Mammary epithelial cell (primary cell): Measurements from ENCODE around the gene DOK6.

Experiments used
- EZH2 ChIP-seq: IDR thresholded peaks from 2 replicates; pipeline ENCODE4 v1.6.1; 2012; ENCODE audit warnings: low read length, inconsistent platforms, borderline replicate concordance
- TF ChIP-seq, protein P1 (sequence below), 2 donors: IDR thresholded peaks in 1 of 2; conservative IDR thresholded peaks in 1 of 2; 2 replicates each; pipeline ENCODE4 v1.5.1; 2011 to 2012; ENCODE audit warnings: inconsistent platforms in 2 of 2, low read length in 2 of 2, mild to moderate bottlenecking in 2 of 2, control low read depth in 1 of 2, low read depth in 1 of 2; ENCODE audit not compliant: insufficient read depth in 1 of 2; ENCODE audit errors: extremely low read depth in 1 of 2

DNA sequence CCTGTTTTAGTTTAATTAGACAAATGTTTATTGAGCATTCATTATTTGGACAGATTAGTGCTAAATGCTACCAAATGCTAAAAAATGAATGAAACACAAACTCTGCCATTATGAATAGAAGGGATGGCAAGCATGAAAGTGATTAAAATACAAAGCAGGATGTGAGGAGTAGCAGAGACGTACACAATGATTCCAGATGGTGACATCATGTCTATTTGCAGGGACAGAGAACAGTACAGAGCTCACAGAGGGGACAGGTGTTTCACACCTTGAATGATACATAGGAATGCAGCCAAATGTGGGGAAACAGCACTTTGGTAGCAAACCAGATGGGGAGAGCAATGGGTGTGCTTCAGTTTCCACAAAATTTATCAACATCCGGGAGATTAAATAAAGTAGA is 470.7 kb downstream of the DOK6 start:
- TF ChIP-seq, protein P1, sequence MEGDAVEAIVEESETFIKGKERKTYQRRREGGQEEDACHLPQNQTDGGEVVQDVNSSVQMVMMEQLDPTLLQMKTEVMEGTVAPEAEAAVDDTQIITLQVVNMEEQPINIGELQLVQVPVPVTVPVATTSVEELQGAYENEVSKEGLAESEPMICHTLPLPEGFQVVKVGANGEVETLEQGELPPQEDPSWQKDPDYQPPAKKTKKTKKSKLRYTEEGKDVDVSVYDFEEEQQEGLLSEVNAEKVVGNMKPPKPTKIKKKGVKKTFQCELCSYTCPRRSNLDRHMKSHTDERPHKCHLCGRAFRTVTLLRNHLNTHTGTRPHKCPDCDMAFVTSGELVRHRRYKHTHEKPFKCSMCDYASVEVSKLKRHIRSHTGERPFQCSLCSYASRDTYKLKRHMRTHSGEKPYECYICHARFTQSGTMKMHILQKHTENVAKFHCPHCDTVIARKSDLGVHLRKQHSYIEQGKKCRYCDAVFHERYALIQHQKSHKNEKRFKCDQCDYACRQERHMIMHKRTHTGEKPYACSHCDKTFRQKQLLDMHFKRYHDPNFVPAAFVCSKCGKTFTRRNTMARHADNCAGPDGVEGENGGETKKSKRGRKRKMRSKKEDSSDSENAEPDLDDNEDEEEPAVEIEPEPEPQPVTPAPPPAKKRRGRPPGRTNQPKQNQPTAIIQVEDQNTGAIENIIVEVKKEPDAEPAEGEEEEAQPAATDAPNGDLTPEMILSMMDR (conservative IDR thresholded peaks at IDR 0.05 in 1 of 2, IDR thresholded peaks at IDR 0.05 in 1 of 2; ENCODE audit: extremely low read depth in 1 of 2, insufficient read depth in 1 of 2, low read depth in 1 of 2, low read length in 2 of 2) = no peak
- no peak for TF ChIP-seq EZH2
